Hippocampal formation (tissue), 2 donors: ENCODE results near the gene TNFAIP8.
A peak's percentile ranks its signal among the peaks of the same experiment; 100 is the strongest.

Source experiments
- DNase-seq, 2 donors: peaks; one replicate each; lab custom pipeline; 2025; lab: John Stamatoyannopoulos, UW

Gene TNFAIP8

DNA sequence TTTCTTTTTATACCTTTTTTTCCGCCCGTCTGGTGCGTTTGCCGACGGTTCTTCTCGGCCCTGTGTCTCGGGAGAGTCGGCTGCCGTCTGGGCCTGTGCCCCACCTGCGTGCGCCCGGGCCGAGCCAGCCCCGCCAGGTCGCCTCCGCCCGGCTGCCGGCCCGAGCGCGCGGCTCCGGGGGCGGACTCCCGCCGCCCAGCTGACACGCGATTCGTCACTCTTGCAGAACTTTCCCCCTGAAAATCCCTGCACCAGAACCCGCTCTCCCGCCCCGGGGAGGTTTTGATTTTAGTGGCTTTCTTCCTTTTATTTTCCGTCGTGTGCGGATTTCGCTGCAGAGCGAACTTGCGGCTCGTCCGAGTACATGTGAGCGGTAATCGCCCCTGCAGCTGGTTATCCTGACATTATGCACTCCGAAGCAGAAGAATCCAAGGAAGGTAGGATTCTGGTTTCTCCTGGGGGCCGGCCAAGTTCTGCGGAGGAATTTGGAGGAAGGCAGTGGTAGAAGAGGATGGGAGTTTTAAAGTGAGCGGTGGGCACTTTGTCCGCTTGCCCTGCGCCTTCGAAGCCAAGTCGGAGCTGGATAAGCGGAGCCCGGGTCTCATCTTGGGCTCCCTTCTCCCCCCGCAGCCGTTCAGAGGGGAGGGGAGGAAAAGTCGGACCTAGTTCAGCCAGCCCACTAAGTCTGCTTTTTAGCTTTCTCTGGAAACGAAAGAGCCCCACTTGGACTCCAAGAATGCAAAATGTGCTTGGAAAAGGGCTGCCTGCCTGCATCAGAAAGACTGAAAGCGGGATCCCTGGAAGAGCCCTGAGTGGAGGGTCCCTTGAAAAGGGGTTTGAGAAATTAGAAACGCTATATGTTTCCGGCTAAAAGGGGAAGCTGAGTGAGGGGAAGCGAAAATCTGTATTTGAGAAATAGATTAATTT lies at the start of gene TNFAIP8:
TNFAIP8 (plus strand) TSS at position 335 of the 927 bp plus-strand sequence; CDS start at position 407, 72 bp downstream.
- DNase-seq, result peak; percentile 5 to 46

DNA sequence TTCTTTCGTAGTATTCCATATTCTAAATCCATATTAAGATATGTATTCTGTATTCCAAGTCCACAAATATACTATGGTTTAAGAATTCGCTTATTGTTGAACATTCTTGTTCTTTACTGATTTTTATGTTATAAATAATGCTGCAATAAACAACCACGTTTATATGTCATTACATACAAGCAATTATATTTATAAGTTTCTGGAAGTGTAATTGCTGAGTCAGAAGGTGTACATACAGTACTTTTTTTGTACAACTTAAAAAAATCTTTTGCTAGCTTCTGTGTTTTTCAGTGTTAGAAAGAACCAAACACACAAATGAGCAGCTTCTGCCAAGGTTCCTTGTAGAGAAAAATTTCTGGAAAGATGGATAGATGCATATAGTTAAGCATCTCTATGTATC lies 48.6 kb upstream of the TNFAIP8 start:
- DNase-seq, result no peak

DNA sequence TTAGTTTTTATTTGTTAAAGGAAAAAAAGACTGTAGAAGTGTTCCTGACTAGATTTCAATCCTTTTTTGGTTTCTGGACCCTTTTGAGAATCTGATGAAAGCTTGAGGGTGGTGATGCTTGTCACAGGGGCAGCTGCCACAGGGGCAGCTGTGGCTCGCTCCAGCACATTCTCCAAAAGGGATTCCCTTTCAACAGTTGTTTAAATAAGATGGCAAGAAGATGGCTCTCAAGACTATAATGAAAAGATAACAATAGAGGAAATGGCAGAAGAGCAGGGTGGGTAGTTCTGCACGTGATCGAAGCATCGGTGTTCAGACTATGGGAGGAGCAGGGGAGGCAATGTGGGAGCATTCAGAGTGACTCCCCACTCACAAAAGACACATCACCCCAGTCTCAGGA lies 46.5 kb upstream of the TNFAIP8 start:
- no peak for DNase-seq

DNA sequence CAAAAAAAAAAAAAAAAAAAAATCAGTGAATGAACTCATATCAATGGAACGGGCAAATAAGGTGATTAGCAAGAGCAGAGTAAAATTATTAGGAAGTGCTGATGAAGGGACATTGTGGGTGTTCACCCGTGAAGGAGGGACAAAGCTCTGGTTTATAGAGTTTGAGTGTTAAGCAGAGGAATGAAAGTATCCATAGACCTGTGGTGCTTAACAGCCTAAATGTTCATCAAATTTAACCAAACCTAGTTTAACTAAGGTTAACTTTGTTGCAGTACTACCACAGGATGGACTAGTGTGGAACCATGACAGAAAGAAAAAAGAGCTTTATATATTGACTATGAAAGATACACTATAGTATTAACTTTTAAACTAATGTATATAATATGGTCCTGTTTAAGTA lies 44.1 kb upstream of the TNFAIP8 start:
- no peak for DNase-seq

DNA sequence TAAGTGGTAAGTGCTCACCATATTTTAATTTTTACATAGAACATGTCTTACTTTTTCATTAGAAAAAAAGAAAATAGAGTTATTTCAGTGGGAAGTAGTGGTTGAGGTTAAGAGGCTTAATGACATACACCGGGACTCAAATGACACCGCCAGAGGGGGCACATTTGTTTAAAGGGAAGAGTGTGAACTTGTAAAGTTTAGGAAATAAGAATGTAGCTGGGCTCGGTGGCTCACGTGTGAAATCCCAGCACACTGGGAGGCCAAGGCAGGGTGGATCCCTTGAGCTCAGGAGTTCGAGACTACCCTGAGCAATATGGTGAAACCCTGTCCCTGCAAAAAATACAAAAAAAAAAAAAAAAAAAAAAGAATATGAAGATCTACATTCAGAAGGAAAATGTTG lies 43.4 kb upstream of the TNFAIP8 start:
- no peak for DNase-seq

DNA sequence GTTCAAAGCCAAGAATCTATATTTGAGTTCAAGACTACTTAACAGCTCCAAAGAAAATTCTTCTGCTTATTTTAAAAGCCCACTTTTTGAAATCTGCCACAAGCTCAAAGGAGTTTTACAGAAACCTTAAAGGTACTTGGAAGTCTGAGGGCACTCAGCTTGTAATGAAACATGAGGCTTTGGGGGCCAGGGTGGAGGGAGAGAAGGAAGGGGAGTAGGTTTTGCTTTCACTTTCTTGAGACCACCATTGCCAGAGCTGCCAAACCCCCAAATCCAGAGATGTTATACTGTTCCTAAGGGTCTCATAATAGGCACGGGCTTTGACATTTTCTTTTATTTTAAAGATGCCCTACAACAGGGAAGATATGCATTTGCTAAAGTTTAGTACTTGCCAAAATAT lies 42.6 kb upstream of the TNFAIP8 start:
- no peak for DNase-seq

DNA sequence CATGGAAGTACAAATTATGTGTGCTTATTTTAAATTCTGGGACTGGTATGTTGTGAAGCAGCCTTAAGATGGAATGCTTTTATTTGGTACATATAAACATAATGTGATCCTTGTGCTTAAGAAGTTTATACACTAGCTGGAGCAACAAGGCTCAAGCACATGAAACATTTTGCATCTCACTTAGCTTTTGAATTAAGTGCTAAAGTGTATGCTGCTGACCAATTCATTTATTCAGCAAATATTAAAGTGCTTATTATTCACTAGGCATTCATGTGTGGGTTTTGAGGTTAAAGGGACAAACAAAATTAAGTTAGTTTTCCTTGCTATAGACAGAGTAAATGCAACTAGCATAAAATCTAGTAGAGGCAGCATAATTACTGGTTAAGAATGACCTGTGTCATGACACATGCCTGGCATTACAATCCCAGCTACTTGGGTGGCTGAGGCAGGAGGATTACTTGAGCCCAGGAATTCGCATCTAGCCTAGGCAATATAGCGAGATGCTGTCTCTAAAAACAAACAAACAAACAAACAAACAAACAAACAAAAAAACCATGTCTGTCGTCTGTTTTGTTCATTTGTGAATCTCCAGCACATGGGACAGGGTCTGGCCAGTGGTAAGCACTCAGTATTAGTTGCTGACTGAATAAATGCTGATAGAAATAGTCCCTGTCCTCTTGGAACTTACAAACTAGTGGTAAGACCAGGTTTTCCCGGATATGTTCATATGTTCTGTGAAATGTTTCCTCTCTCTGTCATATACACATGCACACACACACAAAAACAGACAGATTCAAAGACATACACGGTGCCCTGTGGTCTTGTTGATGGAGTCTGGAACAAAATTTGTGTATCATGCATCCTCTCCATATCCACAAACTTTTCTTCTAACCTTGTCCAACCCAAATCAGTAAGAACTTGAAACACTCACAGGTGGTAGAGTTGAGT lies 41.9 kb upstream of the TNFAIP8 start:
- DNase-seq, result no peak

DNA sequence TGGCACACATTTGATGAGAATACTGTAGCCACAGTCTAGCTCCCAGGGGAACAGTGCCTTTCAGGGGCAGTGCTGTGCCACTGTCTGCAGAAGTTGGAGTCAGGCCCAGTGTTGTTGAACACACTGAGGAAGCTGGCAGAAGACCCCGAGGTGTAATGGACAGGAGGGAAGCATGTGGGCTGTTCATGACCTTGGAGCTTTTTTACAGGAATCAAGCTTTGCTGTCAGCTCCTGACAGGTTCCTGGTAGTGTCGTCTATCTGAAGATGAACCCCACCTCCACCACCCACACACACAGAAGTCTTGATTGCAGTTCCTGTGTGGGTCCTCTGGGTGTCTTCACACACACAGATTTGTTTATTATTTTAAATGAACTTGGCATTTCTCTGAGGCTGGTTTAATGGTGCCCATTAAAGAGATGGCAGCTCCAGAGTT lies 40.3 kb upstream of the TNFAIP8 start:
- DNase-seq, result no peak

DNA sequence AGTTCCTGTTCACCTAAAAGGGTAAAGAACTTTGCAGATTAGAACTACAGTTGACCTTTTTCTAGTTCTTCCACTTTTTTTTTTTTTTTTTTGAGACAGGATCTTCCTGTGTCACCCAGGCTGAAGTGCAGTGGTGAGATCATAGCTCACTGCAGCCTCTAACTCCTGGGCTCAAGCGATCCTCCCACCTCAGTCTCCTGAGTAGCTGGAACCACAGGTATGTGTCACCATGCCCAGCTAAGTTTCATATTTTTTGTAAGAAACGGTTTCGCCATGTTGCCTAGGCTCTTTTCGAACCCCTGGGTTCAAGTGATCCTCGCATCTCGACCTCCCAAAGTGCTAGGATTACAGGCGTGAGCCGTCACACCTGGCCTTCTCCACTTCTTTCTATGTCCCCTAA lies 39.7 kb upstream of the TNFAIP8 start:
- no peak for DNase-seq

DNA sequence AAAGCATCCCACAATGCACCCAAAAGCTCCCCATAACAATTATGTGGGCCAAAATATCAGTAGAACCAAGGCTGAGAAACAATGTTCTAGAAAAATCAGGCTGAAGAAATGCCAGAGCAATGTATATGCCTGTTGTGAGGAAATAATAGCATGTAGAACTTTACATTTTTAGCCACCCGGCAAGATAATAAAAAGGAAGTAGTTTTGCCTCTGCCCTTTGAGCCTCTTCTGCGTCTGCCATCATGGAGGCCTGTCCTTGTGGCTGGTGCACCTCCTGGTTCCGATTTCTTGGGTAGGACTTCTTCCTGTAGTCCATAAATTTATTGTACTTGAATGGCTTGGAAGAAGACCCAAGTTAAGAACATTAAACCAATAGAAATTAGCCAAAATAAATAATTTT lies 38.9 kb upstream of the TNFAIP8 start:
- DNase-seq, result no peak

DNA sequence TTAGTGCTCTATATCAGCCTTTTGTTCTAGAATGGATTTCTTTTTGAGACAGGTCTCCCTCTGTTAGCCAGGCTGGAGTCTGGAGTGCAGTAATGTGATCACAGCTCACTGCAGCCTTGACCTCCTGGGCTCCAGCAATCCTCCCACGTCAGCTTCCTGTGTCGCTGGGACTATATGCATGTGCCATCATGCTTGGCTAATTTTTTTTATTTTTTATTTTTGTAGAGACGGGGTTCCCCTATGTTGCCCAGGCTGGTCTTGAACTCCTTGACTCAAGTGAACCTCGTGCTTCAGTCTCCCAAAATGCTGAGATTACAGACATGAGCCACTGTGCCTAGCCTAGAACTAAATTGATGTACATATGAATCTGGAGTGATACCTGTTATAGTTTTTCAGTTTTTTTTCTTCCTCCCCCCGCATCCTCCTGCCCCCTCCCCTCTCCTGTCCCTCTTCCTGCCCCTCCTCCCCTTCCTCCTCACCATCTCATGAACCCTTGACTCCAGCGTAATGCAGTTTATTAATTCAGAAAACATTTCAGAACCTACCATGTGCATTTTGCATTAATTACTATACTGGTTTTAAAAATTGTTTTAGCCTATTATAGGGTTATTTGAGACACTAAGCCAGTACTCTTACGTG lies 37.4 kb upstream of the TNFAIP8 start:
- no peak for DNase-seq

DNA sequence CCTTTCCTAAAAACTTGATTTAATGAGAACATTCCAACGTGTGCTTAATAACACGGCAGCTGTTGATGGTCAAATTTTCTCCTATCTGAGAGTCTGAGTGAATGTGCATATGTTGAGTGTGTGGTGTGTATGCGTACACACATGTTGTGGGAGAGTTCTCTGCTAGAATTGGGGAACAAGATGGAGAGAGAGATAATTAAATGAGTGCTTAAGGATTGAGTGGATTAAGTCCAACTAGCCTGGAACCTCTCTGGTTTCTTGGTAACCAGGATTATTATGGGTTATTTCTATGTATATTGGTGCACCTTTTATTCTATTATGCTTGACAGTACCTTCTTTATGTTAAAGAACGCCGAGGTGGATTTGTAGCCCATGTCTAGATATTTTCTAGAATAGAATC lies 36.4 kb upstream of the TNFAIP8 start:
- no peak for DNase-seq

DNA sequence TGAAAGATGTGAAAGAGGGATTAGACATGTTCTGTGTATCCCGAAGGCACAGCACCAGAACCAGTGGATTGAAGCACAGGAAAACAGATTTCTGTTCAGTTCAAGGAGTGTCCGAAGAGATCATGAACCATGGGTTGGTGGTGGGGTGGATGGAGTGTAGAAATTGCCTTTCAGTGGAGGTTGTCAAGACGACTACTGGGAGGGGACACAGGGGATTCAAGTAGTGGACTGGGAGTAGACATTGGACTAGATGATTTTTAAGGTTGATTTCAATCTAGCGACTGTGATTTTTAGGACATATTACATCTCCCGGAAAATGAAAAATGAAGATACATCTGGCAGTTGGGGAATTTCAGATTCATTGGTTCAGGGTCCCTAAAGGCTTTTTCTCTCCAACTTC lies 35.9 kb upstream of the TNFAIP8 start:
- no peak for DNase-seq

DNA sequence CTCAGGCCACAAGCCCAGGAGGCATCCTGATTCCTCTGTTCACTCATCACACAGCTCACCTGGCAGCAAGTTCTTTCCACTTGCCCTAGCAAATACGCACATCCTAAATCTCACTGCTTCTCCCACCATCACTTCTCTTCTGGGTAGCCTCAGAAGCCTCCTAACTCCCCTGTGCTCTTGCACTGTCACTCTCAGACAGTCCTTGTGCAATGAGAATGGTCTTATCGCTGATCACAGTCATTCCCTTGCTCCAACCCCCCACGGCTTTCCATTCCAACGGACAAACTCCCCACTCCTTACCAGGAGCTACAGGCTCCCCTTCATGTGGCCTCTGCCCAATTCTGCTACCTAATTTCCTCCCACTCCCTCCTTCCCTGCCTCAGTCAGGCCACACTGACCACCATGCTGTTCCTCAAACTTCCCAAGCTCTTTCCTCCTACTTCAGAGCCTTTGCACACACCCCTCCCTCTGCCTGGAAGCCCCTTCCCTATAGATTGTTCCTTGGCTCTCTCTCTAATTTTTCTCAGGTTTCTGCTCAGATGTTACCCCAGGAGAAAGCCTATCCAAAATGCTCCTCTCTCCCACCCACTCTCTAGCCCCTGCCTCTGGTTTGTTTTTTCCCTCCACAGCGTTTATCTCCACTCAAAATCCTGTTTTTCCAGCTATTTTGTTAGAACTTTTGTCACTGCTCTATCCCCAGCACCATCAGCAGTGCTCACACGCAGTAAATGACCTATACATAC lies 34.1 kb upstream of the TNFAIP8 start:
- DNase-seq, result no peak

DNA sequence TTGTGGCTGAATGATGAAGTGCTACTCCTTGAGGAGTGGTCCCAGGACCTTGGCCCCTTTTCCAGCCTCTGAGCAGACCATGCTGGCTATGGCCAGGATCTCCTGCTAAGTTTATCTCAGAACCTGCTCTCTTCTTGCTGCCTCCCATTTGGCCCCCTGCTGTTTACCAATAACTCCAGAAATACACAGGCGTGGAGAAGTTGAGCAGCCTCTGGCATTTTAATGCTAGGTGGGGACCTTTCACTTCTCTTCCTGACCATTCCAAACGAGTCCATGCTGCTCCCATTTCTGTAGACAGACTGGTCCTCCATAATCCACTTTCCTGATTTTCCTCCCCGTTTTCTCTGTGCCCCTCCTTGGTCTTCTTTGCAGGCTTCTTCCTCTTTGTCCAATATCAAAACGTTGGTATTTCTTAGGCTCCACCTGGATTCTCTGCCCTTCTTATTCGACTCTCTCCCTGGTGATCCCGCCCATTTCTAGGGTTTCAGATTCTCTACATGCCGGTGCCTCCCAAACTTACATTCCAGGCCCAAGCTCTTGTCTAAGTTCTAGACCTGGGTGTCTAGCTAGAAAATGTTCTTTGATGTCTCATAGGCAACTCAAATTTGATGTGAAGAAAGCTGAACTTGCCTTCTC lies 33.4 kb upstream of the TNFAIP8 start:
- no peak for DNase-seq

DNA sequence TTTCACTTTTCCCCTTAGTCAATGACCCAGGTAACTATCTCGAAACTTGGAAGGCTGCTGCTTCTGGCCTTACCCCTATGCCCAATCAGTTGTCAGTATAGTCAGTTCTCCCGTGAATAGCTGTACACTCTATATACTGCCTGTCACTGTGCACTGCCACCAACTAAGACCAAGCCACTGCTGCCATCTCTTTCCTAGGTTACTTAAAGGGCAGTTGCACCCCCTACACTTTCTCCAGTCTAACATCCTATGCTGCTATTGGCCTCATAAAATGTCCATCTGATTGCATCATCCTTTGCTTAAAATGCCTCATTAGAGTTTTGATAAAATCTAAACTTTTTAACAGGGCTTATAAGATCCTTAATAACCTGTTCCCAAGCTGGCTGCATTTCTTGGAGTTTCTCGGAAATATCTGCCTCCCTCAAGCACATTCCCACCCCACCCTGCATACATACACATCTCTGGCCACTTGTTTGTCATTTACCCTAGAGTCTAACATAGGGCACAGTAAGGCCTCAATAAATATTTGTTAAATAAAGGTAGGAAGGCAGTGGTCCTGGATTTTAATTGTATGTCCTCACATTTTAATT lies 32.8 kb upstream of the TNFAIP8 start:
- no peak for DNase-seq

DNA sequence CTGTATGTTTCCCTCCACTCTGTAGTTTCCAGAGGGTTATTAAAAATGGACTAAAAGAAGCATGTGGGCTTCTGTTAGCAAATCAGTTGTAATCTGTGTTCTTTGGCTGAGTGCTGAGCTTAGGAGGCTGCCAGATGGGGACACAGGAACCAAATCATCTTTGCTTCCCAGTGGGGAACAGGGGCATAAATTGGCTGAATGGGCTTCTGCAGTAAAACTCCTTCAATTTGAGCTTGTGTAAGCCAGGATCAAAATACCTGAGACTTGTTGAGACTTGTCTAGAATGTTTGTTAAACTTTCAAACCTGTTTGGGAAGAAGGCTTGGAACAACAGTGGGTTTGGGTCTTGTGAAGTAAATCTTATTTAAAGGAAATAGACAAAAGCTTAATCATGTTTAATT lies 32.2 kb upstream of the TNFAIP8 start:
- no peak for DNase-seq

DNA sequence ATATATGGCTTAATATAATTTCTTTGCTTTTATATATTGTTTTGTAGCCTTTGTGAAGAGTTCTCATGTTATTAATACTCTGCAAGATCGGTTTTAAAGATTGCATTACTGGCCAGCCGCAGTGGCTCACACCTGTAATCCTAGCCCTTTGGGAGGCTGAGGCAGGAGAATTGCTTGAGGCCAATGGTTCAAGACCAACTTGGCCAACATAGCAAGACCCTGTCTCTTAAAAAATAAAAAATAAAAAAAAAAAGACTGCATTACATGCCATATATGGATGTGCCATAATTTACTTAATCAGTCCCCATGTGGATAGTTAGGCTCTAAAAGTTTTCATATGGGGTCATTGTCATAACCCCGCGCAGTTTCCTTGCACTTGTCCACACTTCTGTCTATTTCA lies 31.0 kb upstream of the TNFAIP8 start:
- no peak for DNase-seq

DNA sequence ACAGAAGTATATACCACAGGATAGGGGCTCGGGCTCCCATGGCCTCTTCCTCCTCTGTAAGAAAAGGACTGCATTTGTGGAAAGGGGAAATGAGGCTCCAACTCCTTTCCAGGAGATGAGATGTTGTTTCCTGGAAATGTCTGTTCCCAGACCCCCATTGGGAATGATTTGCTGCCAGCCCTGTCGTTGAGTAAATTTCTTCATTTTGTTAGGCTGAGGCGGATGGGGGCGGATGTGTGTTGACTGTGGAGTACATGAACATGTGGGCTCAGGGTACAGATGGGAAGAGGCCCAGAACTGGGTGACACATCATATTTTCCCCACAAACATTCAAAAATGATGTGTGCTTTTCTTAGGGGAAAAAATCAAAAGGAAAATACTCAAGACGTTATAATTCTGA lies 28.8 kb upstream of the TNFAIP8 start:
- no peak for DNase-seq

DNA sequence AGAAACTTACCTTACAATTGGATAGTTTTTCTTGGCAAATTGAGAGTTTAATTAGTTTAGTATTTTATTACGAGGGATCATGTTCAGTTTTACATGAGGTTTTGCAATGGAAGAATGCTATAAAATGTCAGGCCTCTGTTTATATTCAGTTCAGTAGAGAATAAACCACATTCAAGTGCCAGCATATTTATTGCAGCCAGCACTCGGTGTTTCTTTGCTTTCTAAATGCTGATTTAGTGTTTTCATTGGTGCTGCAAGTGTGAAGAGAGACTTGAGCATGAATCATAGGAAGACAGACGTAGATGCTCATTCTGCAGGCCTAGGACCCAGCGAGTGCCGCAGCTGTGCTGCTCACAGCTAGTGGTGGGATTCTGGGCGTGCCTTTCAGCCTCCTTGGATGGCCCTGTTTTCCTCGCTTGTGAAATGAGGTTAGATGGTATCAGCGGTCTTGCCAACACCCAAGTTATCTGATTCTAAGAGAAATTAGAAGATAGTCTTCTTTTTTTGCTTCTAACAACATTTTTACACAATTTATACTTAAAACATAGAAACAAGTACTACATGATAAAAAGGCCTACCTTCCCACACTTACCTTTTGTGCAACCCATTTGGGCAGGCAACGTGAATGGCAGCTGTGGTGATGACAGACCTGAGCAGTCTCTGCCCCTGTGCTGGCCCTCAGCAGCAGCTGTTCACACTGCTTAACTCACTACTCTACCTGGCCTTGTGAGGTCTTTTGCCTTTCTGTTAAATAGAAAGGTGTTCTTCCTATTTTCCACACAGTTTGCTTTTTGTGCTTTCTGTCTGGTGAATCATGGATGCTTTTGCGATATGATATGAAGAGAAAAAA lies 26.8 kb upstream of the TNFAIP8 start:
- no peak for DNase-seq
